ENCODE data around the gene ZNF668.
"Not testable (repeated sequence)": the region's sequence is repeated elsewhere in the genome, so short reads cannot be mapped to it uniquely, and the experiment has no call there.

Gene ZNF668

DNA sequence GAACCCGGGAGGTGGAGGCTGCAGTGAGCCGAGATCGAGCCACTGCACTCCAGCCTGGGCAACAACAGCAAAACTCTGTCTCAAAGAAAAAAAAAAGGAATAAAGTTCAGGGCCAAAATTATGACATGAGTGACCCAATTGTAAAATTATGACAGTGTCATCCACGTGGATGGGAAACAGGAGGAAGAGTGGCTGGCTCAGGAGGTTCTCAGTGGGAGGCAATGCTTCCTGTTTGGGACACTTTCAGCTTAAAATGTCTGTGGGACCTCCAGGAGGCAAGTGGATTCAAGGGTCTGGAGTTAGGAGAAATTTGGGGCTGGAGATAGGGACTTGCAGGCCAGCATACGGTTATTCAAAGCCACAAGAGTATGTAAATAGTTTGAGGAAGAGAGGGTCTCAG, 48.7 kb downstream of the ZNF668 start:
- no peaks in the 10 kb centered on the region for H3K27me3 ChIP-seq
- H3K4me1 ChIP-seq (ENCODE audit: control insufficient read depth in 1 of 2, insufficient read depth in 1 of 2, low read depth in 1 of 2, low read length in 1 of 2), result peaks cover 0 to 11% of the 10 kb centered on the region in 2 experiments
- peak overlapping the region; percentile 26 for H3K27ac ChIP-seq
- H3K9me3 ChIP-seq, result no peaks in the 10 kb centered on the region
- no peak overlapping the region for H3K4me3 ChIP-seq (ENCODE audit: low read depth in 1 of 2, low read length in 1 of 2)
- H3K36me3 ChIP-seq, result no peaks in the 10 kb centered on the region
- TF ChIP-seq, protein P1, sequence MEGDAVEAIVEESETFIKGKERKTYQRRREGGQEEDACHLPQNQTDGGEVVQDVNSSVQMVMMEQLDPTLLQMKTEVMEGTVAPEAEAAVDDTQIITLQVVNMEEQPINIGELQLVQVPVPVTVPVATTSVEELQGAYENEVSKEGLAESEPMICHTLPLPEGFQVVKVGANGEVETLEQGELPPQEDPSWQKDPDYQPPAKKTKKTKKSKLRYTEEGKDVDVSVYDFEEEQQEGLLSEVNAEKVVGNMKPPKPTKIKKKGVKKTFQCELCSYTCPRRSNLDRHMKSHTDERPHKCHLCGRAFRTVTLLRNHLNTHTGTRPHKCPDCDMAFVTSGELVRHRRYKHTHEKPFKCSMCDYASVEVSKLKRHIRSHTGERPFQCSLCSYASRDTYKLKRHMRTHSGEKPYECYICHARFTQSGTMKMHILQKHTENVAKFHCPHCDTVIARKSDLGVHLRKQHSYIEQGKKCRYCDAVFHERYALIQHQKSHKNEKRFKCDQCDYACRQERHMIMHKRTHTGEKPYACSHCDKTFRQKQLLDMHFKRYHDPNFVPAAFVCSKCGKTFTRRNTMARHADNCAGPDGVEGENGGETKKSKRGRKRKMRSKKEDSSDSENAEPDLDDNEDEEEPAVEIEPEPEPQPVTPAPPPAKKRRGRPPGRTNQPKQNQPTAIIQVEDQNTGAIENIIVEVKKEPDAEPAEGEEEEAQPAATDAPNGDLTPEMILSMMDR (IDR thresholded peaks at IDR 0.05), result no peak

DNA sequence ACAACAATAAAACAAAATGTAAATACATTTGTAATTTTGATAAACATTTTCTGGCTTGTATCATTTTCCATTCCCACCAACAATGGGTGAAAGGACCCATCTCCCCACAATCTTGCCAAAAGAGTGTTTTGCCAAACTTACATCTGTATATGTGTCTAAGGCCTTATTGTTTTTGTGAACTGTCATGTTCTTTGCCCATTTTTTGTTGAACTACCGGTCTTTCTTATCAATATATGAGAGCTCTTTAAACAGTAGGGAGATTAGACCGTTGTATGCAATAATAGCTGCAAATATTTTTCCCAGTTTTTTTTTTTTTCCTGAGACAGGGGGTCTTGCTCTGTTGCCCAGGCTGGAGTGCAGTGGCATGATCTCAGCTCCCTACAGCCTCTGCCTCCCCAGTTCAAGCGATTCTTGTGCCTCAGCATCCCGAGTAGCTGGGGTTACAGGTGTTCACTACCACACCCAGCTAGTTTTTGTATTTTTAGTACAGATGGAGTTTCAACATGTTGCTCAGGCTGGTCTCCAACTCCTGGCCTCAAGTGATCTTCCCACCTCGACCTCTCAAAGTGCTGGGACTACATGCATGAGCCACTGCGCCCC, 50.3 kb downstream of the ZNF668 start:
- Histone ChIP-seq H3K27me3 (no peaks in the 10 kb centered on the region), H3K4me3 (ENCODE audit: low read depth in 1 of 2, low read length in 1 of 2) (no peak overlapping the region), H3K27ac (no peak overlapping the region), H3K36me3 (no peaks in the 10 kb centered on the region), H3K9me3 (no peaks in the 10 kb centered on the region), H3K4me1 (ENCODE audit: control insufficient read depth in 1 of 2, insufficient read depth in 1 of 2, low read depth in 1 of 2, low read length in 1 of 2) (peaks cover 0 to 11% of the 10 kb centered on the region in 2 experiments)
- TF ChIP-seq, protein P1 (IDR thresholded peaks at IDR 0.05), result no peak

DNA sequence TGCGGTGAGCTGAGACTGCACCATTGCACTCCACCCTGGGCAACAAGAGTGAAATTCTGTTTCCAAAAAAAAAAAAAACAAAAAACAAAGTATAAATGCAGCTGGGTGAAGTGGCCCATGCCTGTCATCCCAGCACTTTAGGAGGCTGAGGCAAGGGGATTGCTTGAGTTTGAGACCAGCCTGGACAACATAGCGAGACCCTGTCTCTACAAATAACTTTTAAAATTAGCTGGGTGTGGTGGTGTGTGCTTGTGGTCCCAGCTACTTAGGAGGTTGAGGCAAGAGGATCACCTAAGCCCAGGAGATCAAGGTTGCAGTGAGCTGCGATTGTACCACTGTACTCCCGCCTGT, 50.8 kb downstream of the ZNF668 start:
- Histone ChIP-seq H3K27ac (no peak overlapping the region), H3K27me3 (no peaks in the 10 kb centered on the region), H3K4me1 (ENCODE audit: control insufficient read depth in 1 of 2, insufficient read depth in 1 of 2, low read depth in 1 of 2, low read length in 1 of 2) (peaks cover 0 to 11% of the 10 kb centered on the region in 2 experiments), H3K4me3 (ENCODE audit: low read depth in 1 of 2, low read length in 1 of 2) (no peak overlapping the region), H3K9me3 (no peaks in the 10 kb centered on the region), H3K36me3 (no peaks in the 10 kb centered on the region)
- TF ChIP-seq, protein P1 (IDR thresholded peaks at IDR 0.05), result no peak

DNA sequence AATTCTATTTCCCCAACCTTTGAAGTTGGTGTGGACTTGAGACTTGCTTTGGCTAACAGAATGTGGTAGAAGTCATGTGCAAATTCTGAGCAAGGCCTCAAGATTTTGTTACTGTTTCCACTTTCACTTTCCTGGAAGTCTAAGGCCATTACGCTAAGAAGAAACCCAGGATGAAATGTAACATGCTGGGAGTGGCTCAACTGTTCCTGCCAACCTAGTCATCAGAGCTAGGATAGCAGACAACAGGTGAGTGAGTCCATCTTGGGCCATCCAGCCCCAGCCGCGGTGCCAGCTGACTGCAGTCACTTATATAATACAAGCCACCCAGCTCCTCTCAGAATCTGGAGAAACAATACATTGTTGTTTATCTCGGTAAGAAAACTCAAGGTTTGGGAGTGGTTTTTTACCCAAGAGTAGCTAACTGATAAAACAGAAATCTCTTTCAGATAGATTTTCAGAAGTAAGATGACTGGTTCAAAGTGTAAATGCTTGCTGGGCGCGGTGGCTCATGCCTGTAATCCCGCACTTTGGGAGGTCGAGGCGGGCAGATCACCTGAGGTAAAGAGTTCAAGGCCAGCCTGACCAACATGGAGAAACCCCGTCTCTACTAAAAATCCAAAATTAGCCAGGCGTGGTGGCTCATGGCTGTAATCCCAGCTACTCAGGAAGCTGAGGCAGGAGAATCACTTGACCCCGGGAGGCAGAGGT, 51.3 kb downstream of the ZNF668 start:
- Histone ChIP-seq H3K9me3 (no peaks in the 10 kb centered on the region), H3K27ac (no peak overlapping the region), H3K36me3 (no peaks in the 10 kb centered on the region), H3K4me3 (ENCODE audit: low read depth in 1 of 2, low read length in 1 of 2) (no peak overlapping the region), H3K27me3 (no peaks in the 10 kb centered on the region), H3K4me1 (ENCODE audit: control insufficient read depth in 1 of 2, insufficient read depth in 1 of 2, low read depth in 1 of 2, low read length in 1 of 2) (peaks cover 0 to 11% of the 10 kb centered on the region in 2 experiments)
- TF ChIP-seq, protein P1 (IDR thresholded peaks at IDR 0.05), result no peak

DNA sequence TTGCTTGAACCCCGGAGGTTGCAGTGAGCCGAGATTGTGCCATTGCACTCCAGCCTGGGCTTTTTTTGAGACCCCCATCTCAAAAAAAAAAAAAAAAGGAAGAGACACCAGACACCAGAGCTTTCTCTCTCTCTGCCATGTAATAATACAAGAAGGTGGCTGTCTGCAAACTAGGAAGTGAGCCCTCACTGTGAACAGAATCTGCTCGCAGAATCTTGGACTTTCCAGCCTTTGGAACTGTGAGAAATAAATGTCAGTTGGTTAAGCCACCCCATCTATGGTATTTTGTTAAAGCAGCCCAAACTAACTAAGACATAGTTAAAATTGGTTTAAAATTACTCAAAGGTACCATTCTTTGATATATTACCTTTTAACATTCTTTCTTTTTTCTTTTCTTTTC, 53.5 kb downstream of the ZNF668 start:
- Histone ChIP-seq H3K27ac (no peak overlapping the region), H3K9me3 (no peaks in the 10 kb centered on the region), H3K27me3 (no peaks in the 10 kb centered on the region), H3K4me3 (ENCODE audit: low read depth in 1 of 2, low read length in 1 of 2) (no peak overlapping the region), H3K36me3 (no peaks in the 10 kb centered on the region), H3K4me1 (ENCODE audit: control insufficient read depth in 1 of 2, insufficient read depth in 1 of 2, low read depth in 1 of 2, low read length in 1 of 2) (peaks cover 0 to 5% of the 10 kb centered on the region in 2 experiments)
- TF ChIP-seq, protein P1 (IDR thresholded peaks at IDR 0.05), result no peak

DNA sequence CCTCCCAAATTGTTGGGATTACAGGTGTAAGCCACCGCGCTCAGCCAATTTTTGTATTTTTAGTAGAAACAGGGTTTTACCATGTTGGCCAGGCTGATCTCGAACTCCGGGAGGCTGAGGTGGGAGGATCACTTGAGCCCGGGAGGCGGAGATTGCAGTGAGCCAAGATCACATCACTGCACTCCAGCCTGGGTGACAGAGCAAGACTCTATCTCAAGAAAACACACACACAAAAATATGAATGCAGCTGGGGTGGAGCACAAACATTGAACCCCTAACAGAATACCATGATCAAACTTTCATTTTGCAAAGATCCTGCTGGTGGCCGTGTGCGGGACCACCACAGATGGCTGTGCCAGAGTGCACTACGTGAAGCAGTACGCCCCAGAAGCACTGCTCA, 56.3 kb downstream of the ZNF668 start:
- H3K4me3 ChIP-seq (ENCODE audit: low read depth in 1 of 2, low read length in 1 of 2); H3K9me3 ChIP-seq; H3K4me1 ChIP-seq (ENCODE audit: control insufficient read depth in 1 of 2, insufficient read depth in 1 of 2, low read depth in 1 of 2, low read length in 1 of 2); H3K27me3 ChIP-seq; H3K27ac ChIP-seq; H3K36me3 ChIP-seq: not testable (repeated sequence)
